AG09319 (cell line): Measurements from ENCODE around the gene RUFY1.

ENCODE experiments used
- DNase-seq: peaks from one replicate; pipeline ENCODE4 v3.0.0-alpha.2; 2010; ENCODE audit warnings: low read depth; ENCODE audit errors: extremely low read depth
- TF ChIP-seq, protein P1 (sequence below): IDR thresholded peaks from 2 replicates; pipeline ENCODE4 v1.5.1; 2011; ENCODE audit warnings: low read depth, mild to moderate bottlenecking, inconsistent platforms, low read length, moderate library complexity

The RUFY1 gene

GRCh38 chr5:179577286-179577960, 27.1 kb downstream of the RUFY1 start:
- no peak for DNase-seq
- TF ChIP-seq, protein P1, sequence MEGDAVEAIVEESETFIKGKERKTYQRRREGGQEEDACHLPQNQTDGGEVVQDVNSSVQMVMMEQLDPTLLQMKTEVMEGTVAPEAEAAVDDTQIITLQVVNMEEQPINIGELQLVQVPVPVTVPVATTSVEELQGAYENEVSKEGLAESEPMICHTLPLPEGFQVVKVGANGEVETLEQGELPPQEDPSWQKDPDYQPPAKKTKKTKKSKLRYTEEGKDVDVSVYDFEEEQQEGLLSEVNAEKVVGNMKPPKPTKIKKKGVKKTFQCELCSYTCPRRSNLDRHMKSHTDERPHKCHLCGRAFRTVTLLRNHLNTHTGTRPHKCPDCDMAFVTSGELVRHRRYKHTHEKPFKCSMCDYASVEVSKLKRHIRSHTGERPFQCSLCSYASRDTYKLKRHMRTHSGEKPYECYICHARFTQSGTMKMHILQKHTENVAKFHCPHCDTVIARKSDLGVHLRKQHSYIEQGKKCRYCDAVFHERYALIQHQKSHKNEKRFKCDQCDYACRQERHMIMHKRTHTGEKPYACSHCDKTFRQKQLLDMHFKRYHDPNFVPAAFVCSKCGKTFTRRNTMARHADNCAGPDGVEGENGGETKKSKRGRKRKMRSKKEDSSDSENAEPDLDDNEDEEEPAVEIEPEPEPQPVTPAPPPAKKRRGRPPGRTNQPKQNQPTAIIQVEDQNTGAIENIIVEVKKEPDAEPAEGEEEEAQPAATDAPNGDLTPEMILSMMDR = no peak

GRCh38 chr5:179585941-179586401, 35.6 kb downstream of the RUFY1 start:
- DNase-seq = no peak
- TF ChIP-seq, protein P1 = no peak

- TF ChIP-seq, protein P1 = no peak
- DNase-seq = no peak
Observed at GRCh38 chr5:179588166-179588565, 37.8 kb downstream of the RUFY1 start.

DNA sequence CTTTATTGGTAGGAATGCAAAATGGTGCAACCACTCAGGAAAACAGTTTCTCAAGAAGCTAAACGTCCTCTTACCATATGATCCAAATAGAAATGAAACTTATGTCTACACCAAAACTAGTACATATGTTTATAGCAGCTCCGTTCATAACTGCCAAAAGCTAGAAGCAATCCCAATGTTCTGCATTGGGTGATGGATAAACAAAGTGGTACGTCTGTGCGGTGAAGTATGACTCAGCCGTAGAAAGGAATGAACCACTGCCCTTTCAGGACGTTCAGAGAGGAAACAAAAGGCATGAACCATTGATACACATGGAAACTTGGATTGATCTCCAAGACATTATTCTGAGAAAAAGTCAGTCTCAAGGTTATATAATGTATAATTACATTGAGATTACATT, 45.6 kb downstream of the RUFY1 start:
- no peak for DNase-seq
- TF ChIP-seq, protein P1 = no peak

DNA sequence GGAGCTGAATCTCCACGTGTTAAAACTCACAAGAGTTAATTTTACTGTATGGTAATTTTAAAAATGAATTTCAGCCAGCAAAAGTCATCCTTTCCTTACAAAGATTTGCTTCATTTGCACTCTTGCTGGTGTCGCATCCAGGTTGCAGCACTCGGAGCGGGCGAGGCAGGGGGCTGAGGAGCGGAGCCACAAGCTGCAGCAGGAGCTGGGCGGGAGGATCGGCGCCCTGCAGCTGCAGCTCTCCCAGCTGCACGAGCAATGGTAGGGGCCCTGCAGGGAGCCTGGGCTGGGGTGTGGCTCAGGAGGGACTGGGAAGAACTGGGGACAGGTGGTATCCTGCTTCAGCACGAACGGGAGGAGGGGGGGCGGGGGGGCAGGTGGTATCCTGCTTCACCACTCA, 46.1 kb downstream of the RUFY1 start:
- TF ChIP-seq, protein P1 = no peak
- DNase-seq = no peak

GRCh38 chr5:179599100-179599499, 48.7 kb downstream of the RUFY1 start:
- no peak for DNase-seq
- TF ChIP-seq, protein P1 = no peak

DNA sequence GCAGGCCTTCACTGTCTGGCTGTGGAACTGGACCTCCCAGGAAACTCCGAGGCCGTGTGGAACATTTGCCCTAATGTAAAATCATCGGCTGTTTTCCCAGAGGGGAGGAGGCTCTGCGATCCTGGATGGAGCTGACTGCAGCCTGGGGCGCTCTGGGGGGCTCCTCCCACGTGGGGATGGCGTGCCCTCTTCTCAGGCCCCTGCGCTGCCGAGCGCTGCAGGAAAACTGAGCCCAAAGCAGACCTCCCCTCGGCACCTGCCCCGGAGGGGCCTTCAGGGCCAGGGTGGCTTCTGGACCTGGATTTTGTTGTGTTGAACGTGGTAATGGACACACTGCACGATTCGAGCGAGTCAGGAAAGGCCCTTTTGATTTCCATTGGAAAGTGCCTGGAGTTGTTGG, 49.2 kb downstream of the RUFY1 start:
- no peak for DNase-seq
- TF ChIP-seq, protein P1 = no peak
